ENCODE measurements around the gene PTTG1IP.

DNA sequence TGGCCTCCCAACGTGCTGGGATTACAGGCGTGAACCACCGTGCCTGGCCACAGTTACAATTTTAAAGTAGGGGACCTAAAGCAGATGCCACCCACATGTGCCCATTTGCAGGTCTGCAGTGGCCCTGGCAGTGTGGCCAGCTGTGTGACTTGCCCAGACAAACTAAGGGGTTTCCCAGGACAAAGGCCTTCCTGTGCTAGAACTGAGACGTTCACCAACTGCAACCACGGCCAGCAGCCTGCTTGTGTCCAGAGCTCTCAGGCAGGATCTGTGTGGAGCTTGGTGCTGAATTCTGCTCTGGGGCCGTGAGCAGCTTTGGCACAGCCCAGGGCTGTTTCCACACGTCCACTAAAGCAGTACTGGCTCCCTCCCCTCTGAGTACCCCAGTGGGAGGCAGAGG lies 10.6 kb upstream of the PTTG1IP start:
- TF ChIP-seq, protein P1, sequence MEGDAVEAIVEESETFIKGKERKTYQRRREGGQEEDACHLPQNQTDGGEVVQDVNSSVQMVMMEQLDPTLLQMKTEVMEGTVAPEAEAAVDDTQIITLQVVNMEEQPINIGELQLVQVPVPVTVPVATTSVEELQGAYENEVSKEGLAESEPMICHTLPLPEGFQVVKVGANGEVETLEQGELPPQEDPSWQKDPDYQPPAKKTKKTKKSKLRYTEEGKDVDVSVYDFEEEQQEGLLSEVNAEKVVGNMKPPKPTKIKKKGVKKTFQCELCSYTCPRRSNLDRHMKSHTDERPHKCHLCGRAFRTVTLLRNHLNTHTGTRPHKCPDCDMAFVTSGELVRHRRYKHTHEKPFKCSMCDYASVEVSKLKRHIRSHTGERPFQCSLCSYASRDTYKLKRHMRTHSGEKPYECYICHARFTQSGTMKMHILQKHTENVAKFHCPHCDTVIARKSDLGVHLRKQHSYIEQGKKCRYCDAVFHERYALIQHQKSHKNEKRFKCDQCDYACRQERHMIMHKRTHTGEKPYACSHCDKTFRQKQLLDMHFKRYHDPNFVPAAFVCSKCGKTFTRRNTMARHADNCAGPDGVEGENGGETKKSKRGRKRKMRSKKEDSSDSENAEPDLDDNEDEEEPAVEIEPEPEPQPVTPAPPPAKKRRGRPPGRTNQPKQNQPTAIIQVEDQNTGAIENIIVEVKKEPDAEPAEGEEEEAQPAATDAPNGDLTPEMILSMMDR (IDR thresholded peaks at IDR 0.05; ENCODE audit: low read length): no peak
- TF ChIP-seq EZH2 (IDR thresholded peaks at IDR 0.05; ENCODE audit: borderline replicate concordance, low read length): no peak

Measured in OCI-LY1 (cell line).